NCI-H748 (cell line): ENCODE results near the gene TMC1.

Experiments
- DNase-seq: peaks from one replicate; lab custom pipeline; 2025; ENCODE audit not compliant: unreplicated experiment; lab: John Stamatoyannopoulos, UW

The TMC1 gene

GRCh38 chr9:72565535-72565934 lies 44.1 kb downstream of the TMC1 start:
- no peak for DNase-seq

DNA sequence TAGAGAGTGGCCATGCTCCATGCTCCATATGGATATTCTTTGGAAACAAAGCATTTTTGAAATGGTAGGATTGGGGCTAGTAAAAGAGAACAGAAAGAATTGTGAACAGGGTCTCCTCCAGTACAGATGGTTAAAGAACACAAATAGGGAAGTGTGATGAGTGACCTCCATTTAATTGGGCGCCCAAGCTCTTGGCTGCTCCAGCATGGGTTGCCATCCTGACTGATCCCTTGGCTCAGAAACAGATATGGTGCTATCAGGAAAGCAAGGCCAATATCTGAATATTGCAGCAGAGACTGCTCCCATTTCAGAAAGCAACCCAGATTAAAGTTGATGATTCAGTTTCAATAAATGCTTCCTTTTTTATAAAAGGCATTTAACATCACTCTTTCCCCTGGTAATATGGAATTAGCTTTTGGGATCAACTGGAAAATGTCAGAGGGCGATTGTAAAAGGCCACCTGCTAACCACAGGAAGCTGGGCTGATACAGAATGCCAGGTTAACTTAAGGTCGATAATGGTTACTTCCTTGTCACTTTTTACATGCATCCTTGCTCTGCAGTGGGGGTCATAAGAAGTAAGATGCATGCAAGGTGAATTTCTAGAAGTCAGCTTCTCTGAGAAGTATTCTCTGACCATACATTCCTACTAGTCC lies 52.9 kb downstream of the TMC1 start:
- no peak for DNase-seq

GRCh38 chr9:72575666-72576065 lies 54.3 kb downstream of the TMC1 start:
- DNase-seq: no peak

DNA sequence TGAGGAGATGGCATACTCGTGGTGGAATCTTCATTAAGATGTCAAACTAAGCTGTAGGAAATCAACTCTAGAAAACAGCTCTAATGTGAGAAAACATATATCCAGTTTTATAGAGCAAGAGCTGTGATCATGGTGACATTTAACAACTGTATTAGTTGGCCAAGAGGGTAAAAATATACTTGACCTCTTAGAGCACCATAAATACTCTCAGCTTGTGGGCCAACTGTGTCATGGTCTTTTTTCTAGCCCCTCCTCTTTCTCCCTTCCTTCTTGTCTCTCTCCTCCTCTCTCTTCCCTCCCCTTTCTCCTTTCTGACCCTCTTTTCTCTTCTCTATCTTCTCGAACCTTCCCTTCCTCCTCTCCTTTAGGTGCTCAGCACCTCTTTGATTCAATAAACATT lies 54.7 kb downstream of the TMC1 start:
- DNase-seq: no peak

- DNase-seq: no peak
Measured at GRCh38 chr9:72577212-72577753, 55.9 kb downstream of the TMC1 start.

- DNase-seq: no peak
Measured at GRCh38 chr9:72579190-72579589, 57.8 kb downstream of the TMC1 start.

DNA sequence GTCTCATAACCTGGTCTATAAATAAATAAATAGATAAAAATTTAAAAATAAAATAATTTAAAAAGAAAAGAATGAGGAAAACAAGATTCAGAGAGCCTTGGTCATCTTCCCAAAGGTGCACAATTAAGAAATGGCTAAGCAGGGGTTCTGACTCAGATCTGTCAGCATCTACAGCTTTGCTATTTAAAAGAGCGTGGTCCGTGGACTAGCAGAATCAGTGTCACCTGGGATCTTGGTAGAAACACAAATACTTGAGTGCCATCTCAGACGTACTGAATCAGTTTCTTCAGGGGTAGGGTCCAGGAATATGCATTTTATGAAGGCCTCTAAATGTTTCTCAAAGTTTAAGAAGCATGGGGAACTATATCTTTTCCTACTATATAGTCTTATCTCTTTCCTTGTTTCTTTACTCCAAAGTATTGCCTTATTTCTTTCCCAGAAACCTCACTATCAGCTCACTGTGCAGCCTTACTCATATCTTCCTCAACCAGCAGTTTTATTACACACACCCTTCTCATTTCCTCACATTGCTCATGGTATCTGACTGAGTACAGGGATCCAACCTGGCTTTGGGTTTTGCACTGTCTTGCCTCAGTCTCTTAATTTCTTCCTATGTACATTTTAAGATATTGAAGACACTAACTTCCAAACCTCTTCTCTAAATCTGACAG lies 58.6 kb downstream of the TMC1 start:
- no peak for DNase-seq

- DNase-seq: no peak
Measured at GRCh38 chr9:72581694-72582093, 60.3 kb downstream of the TMC1 start.

DNA sequence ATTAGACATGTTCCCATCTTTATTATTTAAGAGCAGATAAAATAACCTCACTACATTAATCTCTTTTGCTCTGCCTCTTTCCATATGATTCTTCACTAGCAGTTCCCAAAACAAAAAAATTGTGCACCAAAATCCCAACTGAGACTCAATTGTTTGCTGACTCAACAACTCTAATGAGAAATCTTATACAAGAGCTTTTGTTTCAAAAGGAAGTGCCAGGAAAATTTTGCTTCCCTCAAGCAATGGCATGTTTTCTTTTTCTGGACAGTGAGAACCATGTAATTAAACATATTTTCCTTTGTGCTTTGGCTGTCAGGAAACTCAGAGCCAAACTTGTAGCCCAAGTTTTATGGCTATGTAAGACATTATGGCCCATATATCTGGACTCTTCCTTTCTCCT lies 62.0 kb downstream of the TMC1 start:
- no peak for DNase-seq

- no peak for DNase-seq
Measured at GRCh38 chr9:72586388-72587130, 65.2 kb downstream of the TMC1 start.

- no peak for DNase-seq
Measured at GRCh38 chr9:72588336-72588735, 66.9 kb downstream of the TMC1 start.

DNA sequence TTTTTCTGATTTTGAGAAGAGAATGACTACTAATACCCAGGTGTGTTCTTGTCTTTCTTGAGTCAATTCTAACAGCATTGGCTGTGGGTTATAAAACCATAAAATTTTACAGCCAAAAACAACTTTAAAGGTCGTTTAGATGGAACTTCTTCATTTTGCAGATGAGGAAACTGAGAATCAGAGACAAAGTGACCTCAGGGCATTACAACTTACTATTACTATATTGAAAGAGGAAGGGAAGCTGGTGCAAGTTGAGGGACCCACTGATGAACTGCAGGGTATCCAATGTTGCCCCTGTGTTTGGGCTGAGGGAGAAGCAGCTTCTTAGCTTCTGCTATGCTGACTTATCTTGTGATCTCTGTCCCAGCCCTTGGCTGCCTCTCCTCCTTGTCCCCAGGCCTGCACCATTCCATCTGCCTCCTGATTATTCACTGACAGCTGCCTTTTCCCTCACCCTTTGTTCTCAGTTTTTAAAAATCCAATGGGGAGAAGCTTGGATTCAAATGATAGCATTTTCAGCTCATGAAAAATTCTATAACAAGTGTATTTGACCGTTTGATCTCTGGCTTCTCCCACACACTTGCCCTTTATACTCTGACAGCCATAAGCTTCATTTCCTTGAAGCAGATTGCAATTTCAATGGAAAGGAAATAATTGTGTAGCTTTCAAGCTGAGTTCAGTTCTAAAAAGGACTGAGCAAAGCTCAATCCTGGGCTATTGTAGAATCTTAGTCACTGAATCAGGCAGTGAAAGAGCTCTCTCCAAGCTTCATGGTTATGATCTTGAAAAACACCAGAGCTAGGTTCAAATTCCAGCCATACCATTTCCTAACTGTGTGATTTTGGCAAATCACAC lies 68.5 kb downstream of the TMC1 start:
- no peak for DNase-seq

DNA sequence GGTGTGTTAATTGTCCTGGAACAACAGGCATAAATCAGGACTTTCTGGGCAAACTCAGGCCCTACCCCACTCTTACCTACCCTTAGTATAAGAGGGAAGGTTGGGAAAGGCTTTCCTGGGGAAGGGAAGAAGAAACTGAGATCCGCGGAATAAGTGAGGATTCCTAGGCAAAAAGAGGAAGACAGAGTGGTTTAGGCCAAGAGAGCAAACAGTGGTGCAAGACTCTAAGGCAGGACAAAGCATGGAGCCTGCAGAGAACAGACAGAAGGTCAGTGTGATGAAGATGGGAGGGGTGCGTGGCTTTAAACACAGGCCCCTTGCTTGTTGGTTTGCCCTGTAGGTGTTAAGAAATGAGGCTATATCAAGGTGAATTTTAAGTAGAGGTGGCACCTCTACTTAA lies 69.4 kb downstream of the TMC1 start:
- DNase-seq: no peak

GRCh38 chr9:72592502-72593403 lies 71.3 kb downstream of the TMC1 start:
- DNase-seq: peak; percentile 58

- DNase-seq: no peak
Measured at GRCh38 chr9:72596451-72597180, 75.2 kb downstream of the TMC1 start.

DNA sequence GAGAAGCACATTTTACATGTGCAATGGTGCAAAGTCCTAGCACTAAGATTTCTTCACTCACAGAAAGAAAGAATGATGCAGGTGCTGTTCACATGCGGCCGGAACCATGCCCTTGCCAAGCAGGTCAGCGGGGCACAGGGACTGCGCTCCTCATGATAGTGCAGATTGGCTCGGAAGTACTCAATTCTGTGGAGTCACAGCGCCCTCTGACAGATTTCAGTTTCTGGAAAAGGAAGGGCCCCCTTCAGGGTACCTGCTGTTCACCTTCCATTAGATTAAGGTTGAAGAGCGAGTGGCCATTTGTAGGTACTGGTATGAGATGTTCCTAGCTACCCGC lies 75.7 kb downstream of the TMC1 start:
- no peak for DNase-seq

- DNase-seq: no peak
Measured at GRCh38 chr9:72597601-72598000, 76.2 kb downstream of the TMC1 start.

DNA sequence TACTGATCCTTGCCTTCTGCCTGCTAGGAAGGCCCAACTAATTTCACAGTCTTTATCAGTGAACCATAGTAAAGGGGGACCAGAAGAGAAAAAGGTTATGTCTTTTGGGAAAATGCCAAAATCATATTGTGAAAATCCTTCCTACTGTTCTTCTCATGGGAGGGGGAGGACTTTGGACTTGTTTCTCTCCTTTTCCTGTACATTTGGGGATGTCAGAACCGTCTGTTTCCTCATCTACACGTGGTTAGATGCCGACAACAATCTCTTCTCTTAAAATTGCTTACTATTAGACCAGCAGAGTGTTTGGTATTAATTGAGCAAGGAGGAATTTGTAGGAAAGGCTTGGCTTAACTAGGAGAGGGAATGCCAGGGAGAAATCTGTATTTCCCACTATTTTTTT lies 77.2 kb downstream of the TMC1 start:
- no peak for DNase-seq

GRCh38 chr9:72599874-72600534 lies 78.6 kb downstream of the TMC1 start:
- no peak for DNase-seq
